ENCODE results near the gene SUSD4.

- no peak for TF ChIP-seq CTCF (IDR thresholded peaks at IDR 0.05; ENCODE audit: extremely low read depth in 1 of 2, insufficient read depth in 1 of 2, low read depth in 1 of 2, low read length in 2 of 2)
- TF ChIP-seq POLR2AphosphoS5 (IDR thresholded peaks at IDR 0.05; ENCODE audit: insufficient read depth, low read depth, low read length), result no peak
Measured at GRCh38 chr1:223340637-223341036, 23.3 kb downstream of the SUSD4 start.
